ENCODE data around the gene CCSER1.
"Not testable (repeated sequence)": the region's sequence is repeated elsewhere in the genome, so short reads cannot be mapped to it uniquely, and the experiment has no call there.

CCSER1 gene

DNA sequence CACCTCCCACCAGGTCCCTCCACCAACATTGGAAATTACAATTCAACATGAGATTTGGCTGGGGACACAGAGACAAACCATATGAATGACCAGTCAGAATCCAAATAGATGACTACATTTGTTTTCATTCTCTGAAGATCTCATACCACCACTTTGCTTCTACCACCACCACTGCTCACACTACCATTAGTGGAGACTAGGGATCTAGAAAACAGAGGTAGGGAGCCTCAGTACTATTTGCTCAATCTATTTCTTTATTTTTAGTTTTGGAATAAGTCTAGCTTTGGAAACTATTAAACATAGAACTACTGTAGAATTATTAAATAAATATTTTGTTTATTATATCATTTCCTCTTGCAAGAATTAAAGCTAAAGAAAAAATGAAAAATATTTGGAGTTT lies 727.9 kb downstream of the CCSER1 start:
- DNase-seq = no peak

- DNase-seq = no peak
These were observed 730.1 kb downstream of the CCSER1 start for GRCh38 chr4:90857081-90857820.

- DNase-seq = no peak
These were observed 748.6 kb downstream of the CCSER1 start for GRCh38 chr4:90875791-90876190.

DNA sequence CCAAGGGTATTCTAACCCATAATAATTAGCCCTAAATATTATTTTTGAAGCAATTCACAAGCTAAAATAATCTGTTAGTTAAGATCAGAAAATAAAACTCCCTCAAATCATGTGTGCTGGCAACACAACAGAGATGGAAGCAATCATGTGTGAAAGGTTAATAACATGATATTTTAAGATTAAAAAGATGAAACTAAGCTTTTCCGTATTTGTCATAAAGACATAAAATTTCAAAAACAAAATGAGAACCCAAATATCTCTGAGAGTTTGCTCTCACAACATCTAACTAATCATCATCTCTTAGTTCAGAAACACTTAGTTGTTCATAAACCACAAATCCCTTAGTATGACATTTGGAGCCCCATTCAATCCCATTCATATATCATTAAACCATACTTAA lies 749.1 kb downstream of the CCSER1 start:
- no peak for DNase-seq

DNA sequence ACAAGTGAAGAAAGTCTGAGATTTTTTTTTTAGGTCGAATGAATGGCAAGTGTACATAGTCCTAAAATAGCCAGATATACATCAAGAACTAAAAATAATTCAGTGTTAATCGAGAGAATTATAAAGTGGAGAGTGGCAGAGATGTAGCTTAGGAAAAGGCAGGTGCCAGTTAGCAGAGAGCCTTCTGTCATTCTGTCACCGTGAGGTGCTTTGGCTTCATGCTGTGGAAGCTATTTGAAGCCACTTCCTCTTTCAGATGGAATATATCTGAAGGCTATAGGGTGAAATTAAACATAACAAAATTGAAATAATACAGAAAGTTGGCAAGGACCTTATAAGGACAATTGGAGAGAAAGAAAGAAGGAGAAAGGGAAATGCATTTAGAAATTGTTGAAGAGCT lies 756.3 kb downstream of the CCSER1 start:
- DNase-seq = no peak

GRCh38 chr4:90888571-90888970 lies 761.4 kb downstream of the CCSER1 start:
- no peak for DNase-seq

- no peak for DNase-seq
These were observed 762.0 kb downstream of the CCSER1 start for GRCh38 chr4:90889171-90889570.

- not testable (repeated sequence) for DNase-seq
These were observed 776.2 kb downstream of the CCSER1 start for GRCh38 chr4:90903413-90903812.

DNA sequence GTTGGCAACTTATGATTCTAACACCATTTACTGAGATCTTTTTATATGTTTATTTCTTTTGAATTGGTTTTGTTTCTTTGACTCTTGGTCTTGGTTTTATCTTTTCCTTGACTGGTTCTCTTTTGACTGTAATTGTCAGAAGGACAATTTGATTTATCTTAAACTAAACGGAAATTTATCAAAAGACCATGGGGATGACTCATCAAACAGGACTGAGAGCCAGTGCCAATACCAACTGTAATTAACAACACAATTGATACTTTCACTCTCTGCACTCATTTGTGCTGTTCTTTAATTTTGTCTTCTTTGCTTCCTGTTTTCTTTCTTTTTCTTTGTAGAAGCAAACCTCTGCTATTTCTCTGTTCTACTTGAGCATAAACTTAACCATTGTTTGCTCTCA lies 776.8 kb downstream of the CCSER1 start:
- no peak for DNase-seq

GRCh38 chr4:90906239-90906638 lies 779.0 kb downstream of the CCSER1 start:
- DNase-seq = no peak

- not testable (repeated sequence) for DNase-seq
These were observed 784.7 kb downstream of the CCSER1 start for GRCh38 chr4:90911724-90912434.

DNA sequence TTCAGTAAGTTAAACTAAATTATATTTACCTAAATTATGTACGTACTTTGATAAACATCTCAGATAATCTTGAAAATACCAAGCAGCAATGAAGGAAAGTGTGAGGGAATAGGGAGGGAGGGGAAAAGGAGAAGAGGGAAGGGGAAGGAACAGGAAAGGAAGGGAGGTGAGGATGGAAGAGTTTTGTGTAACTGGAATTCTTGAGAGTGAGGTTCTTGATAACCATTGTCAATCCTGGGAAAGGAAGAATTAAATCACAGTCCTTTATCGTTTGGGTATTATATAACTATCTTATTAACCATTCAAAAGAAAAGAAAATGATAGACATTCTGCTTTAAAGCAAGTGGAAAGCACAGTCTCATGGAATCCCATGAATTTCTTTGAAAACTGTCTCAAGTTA lies 795.0 kb downstream of the CCSER1 start:
- no peak for DNase-seq

GRCh38 chr4:90926957-90927356 lies 799.8 kb downstream of the CCSER1 start:
- DNase-seq = no peak

- DNase-seq = no peak
These were observed 816.1 kb downstream of the CCSER1 start for GRCh38 chr4:90943311-90943710.

DNA sequence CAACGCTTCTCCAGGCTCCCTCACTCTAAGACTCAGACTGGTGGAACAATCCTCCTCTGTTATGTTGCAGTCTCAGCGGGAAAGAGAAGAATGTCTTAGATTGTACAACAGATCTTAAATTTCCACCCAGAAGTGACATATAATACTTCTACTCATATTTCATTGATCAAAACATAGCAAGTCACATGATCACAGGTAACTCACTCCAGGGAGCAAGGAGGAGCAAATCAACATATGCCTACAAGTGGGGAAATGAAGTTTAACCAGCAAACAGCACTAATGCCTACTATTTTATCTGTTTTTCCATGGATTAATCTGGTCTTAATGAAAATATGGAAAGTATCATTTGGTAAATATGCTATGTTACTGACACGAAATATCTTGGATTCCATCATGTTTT lies 819.8 kb downstream of the CCSER1 start:
- no peak for DNase-seq

- DNase-seq = no peak
These were observed 823.2 kb downstream of the CCSER1 start for GRCh38 chr4:90950385-90950841.

DNA sequence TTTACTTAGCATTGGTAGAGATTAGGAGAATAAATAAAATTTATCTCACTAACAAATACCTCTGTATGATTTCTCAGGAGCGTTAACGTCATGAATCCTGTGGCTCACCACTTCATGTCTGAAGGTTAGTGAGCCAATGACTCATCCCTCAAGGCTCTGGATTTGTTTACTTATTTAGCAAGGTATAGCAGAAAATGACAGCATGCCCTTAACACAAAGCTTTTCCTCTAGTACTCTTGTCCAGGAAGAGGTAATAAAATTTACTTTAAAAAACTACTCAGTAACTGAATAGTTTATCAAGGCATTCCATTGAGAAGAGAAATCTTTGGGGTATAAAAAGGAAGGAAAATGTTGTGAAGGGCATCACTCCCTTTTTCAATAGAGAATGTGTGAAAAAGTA lies 823.8 kb downstream of the CCSER1 start:
- DNase-seq = no peak

DNA sequence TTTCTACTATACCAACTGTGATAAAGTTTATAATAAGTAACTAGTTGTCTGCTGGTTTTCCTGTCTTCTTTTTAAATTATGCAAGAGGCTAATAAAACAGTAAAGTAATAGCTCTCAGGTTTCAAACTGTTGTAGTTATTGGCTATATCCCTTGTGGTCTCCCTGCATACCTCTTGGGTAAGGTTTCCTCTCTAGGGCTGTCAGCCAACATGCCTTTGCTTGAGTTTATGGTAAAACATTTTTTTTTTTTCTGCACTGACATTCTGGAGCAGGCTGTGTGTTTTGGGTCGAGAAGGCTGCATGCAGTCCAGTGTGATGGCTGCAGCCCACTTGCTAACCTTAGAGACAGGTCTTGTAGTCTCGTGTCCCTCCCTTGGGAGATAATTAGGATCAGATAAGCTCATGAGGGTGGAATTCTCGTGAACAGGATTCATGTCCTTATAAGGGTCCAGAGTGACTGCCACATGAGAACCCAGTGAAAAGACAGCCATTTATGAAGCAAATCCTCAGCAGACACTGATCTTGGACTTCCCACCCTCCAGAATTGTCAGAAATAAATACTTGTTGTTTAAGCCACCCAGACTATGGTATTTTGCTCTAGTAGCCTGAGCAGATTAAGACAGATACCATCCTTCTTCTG lies 831.2 kb downstream of the CCSER1 start:
- no peak for DNase-seq

DNA sequence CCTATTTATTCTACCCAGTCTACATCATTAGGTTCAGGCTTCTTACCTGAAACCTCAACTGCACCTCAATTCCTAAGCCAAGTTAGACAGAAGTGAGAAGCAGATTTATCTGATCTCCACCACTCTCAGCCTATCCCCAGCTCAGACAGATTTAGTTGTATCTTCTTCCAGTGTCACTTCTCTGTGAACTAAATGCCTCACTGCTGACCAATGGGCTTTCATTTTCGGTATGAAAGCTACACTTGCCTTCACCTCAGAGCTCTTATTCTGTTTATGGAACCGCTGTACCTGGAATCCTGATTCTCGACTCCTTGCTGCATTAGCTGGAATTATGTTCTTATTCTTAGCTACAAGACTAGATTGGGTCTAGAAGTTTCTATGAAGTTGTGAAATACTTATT lies 833.2 kb downstream of the CCSER1 start:
- no peak for DNase-seq

GRCh38 chr4:90960840-90961239 lies 833.6 kb downstream of the CCSER1 start:
- no peak for DNase-seq

- no peak for DNase-seq
These were observed 842.8 kb downstream of the CCSER1 start for GRCh38 chr4:90970021-90970420.

DNA sequence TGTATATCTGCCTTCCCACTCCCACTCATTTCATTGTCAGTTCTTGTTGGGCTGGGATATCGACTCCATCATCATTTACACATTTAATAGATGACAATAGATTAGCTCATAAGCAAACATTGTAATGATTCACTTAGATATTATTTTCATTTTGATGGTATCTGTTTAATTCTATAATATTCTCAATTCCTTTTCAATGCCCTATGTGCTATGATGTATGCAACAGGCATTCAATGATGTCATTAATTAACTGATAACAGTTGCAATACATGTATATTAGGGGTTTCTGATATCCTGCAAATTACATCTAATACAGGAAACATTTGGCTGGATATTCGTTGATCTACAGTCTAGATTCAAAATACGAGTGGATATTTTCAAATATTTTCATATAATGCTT lies 850.5 kb downstream of the CCSER1 start:
- no peak for DNase-seq

DNA sequence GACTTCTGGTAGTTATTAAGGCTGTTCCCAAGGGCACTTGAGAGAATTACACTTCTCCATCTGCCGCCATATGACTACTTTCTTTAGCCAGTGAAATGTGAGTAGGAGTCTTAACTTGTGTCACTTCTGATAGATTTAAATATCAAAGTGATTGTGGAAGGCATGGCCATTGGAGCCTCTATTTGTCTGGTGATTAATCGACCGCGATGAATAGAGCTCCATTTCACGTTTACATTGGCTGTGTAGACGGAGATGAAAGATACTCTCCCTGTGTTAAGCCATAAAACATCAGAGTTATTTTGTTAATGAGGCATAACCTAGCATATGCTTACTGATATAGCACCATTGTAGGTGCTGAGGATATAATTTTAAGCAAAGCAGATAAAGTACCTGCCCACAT lies 852.4 kb downstream of the CCSER1 start:
- no peak for DNase-seq

DNA sequence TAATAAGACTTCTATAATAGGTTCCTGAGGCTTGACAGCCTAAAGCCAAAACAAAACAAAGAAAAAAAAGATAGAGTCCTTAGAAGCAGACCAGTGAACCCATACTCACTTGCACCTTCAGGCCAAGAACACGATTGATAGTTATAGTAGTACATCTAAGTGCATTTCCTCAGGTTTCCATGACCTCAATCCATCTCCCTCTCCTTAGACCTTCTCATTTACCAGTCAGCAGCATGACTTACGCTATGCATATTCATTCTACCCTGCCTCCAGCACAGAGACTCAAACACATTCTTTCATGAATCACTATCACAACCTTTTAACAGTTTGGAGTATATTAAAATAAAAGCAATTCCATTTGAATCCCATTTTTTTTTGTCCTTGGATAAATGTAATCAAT lies 855.6 kb downstream of the CCSER1 start:
- DNase-seq = no peak
